HG03045 (cell line): ENCODE results near the gene LCE1B.

Source experiments
- ATAC-seq: cut with Tn5 transposase; IDR thresholded peaks from one replicate; pipeline ENCODE4 v1.9.1; 2021; ENCODE audit warnings: mild to moderate bottlenecking, moderate library complexity; ENCODE audit not compliant: unreplicated experiment

The LCE1B gene

DNA sequence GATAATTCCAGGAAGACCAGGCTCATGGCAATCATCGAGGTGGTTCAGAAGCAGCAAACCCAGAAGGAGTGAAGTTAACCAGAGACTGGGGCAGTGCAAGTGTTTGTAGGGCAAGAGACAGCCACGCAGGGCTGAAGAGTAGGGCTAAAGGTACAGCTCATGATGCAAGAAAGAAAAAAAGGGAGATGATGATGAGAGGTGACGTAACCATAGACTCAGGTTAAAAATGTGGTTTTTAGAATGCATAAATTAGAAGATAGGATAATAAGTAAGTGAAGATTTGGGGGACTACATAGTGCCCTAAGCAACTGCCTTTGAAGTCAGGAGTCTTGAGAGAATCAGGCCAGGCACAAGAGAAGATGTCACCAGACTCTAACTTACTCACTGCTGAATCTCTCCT lies 48.4 kb downstream of the LCE1B start:
- ATAC-seq, result no peak

DNA sequence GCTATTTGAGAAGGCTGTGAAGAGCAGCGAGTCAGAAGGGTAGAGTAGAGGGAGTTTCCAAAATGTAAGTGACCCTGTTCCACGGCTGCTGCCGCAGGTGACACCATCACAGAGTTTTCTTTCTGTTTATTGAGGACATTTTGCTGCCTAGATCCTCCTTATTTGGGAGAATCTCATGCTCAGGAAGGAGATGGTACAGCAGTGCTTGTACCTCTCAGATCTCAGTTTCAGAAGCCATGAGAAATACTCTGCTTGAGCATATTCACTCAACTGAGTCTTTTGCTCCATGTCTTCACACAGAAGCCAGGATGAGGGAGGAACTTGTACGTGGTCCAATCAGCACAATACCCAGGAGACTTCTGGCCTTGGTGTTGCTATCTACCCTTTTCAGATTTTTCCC lies 49.6 kb downstream of the LCE1B start:
- ATAC-seq, result no peak
